GM12891 (cell line): ENCODE results near the gene MGLL.
A peak's percentile ranks its signal among the peaks of the same experiment; 100 is the strongest.

Source experiments
- DNase-seq: peaks from one replicate; pipeline ENCODE4 v3.0.0; 2011; ENCODE audit warnings: low spot score; ENCODE audit not compliant: insufficient read length
- FAIRE-seq: peaks from 2 replicates; lab custom pipeline; 2011; peaks lifted over from hg19 to GRCh38; lab: Jason Lieb, UNC
- PAX5 ChIP-seq: IDR thresholded peaks from 2 replicates; pipeline ENCODE4 v1.6.1; 2011; ENCODE audit warnings: low read length, moderate library complexity, mild to moderate bottlenecking; ENCODE audit not compliant: insufficient read depth, severe bottlenecking
- POLR2A ChIP-seq: IDR thresholded peaks from 2 replicates; pipeline ENCODE4 v1.6.1; 2011; ENCODE audit warnings: low read depth, low read length, control low read depth
- POLR2AphosphoS5 ChIP-seq: IDR thresholded peaks from 2 replicates; pipeline ENCODE4 v1.6.1; 2011; ENCODE audit warnings: low read depth, low read length, control low read depth
- POU2F2 ChIP-seq: IDR thresholded peaks from 2 replicates; pipeline ENCODE4 v1.6.1; 2011; ENCODE audit warnings: low read depth, mild to moderate bottlenecking, control low read depth, low read length, moderate library complexity
- SPI1 ChIP-seq: IDR thresholded peaks from 2 replicates; pipeline ENCODE4 v1.6.1; 2011; ENCODE audit warnings: low read depth, low read length, control low read depth
- TAF1 ChIP-seq: IDR thresholded peaks from 2 replicates; pipeline ENCODE4 v1.6.1; 2011; ENCODE audit warnings: low read depth, low read length, control low read depth

The MGLL gene

GRCh38 chr3:127815001-127815400 is 7.3 kb downstream of the MGLL start:
- FAIRE-seq (no peak), DNase-seq (no peak)
- TF ChIP-seq TAF1 (no peak), SPI1 (no peak), POLR2A (no peak), POLR2AphosphoS5 (no peak), PAX5 (no peak), POU2F2 (no peak)

- DNase-seq (no peak), FAIRE-seq (no peak)
- TF ChIP-seq SPI1 (no peak), PAX5 (no peak), POLR2AphosphoS5 (no peak), POU2F2 (no peak), TAF1 (no peak), POLR2A (no peak)
Observed at GRCh38 chr3:127814325-127814781, 8.0 kb downstream of the MGLL start.

- TF ChIP-seq PAX5: no peak
- TF ChIP-seq POLR2A: no peak
- TF ChIP-seq POU2F2: no peak
- TF ChIP-seq TAF1: no peak
- TF ChIP-seq SPI1: no peak
- TF ChIP-seq POLR2AphosphoS5: no peak
- FAIRE-seq (no peak), DNase-seq (no peak)
Observed at GRCh38 chr3:127812151-127812550, 10.2 kb downstream of the MGLL start.

GRCh38 chr3:127811717-127812116 is 10.6 kb downstream of the MGLL start:
- TF ChIP-seq POLR2A (no peak), PAX5 (no peak)
- FAIRE-seq (no peak), DNase-seq (no peak)

GRCh38 chr3:127809611-127810010 is 12.7 kb downstream of the MGLL start:
- FAIRE-seq (no peak), DNase-seq (no peak)
- TF ChIP-seq SPI1: no peak
- TF ChIP-seq POLR2AphosphoS5: no peak
- no peak for TF ChIP-seq TAF1
- no peak for TF ChIP-seq PAX5
- TF ChIP-seq POU2F2: no peak
- TF ChIP-seq POLR2A: no peak

GRCh38 chr3:127809211-127809610 is 13.1 kb downstream of the MGLL start:
- TF ChIP-seq POLR2AphosphoS5 (no peak), POLR2A (no peak), PAX5 (no peak), SPI1 (no peak)
- DNase-seq (no peak), FAIRE-seq (no peak)

- DNase-seq (no peak), FAIRE-seq (no peak)
- TF ChIP-seq SPI1 (peak; percentile 54), TAF1 (0 out of 2 replicates have a peak, but pooled peaks have one; percentile 23), POLR2AphosphoS5 (no peak)
Observed at GRCh38 chr3:127808197-127808596, 14.1 kb downstream of the MGLL start.

- no peak for DNase-seq
- FAIRE-seq: no peak
- TF ChIP-seq PAX5: no peak
- TF ChIP-seq POLR2A: no peak
- TF ChIP-seq POU2F2: no peak
- no peak for TF ChIP-seq POLR2AphosphoS5
- TF ChIP-seq TAF1: no peak
- no peak for TF ChIP-seq SPI1
Observed at GRCh38 chr3:127805026-127805753, 17.1 kb downstream of the MGLL start.

- FAIRE-seq (no peak), DNase-seq (no peak)
- no peak for TF ChIP-seq PAX5
- no peak for TF ChIP-seq SPI1
- no peak for TF ChIP-seq POU2F2
- no peak for TF ChIP-seq POLR2A
- TF ChIP-seq TAF1: no peak
- no peak for TF ChIP-seq POLR2AphosphoS5
Observed at GRCh38 chr3:127804141-127804540, 18.2 kb downstream of the MGLL start.

GRCh38 chr3:127803619-127804018 is 18.7 kb downstream of the MGLL start:
- DNase-seq (no peak), FAIRE-seq (peak; percentile 33)
- TF ChIP-seq POLR2A: no peak
- TF ChIP-seq POU2F2: no peak
- no peak for TF ChIP-seq PAX5
- TF ChIP-seq POLR2AphosphoS5: no peak
- no peak for TF ChIP-seq SPI1
- TF ChIP-seq TAF1: no peak

GRCh38 chr3:127802606-127803005 is 19.7 kb downstream of the MGLL start:
- DNase-seq (no peak), FAIRE-seq (no peak)
- TF ChIP-seq TAF1 (no peak), POU2F2 (no peak), PAX5 (no peak), SPI1 (no peak), POLR2A (no peak), POLR2AphosphoS5 (no peak)
